Activated T-cell treated with anti-CD3 and anti-CD28 coated beads, Interleukin-2, amount 50 U/mL, for 72 hours (primary cell): Measurements from ENCODE around the gene NPL. TPM values are rescaled to one million over a fixed set of nuclear protein-coding genes. Genes with fewer than 3 reads are reported as not detected.

Source experiments
- ATAC-seq, 2 donors: fragments of 150-1000 bp; cut with Tn5 transposase; replicated peaks in 1 of 2; 2 replicates each; pipeline ENCODE4 v1.10.0; 2021; ENCODE audit warnings: moderate library complexity in 2 of 2, mild to moderate bottlenecking in 1 of 2
- DNase-seq, 2 donors: peaks; one replicate each; pipeline ENCODE4 v3.0.0; 2021 to 2022; ENCODE audit warnings: mixed read lengths in 1 of 2
- H3K27ac Mint-ChIP-seq: one replicate; pipeline ENCODE4 v1.8.0; 2022; ENCODE audit warnings: mild to moderate bottlenecking, moderate library complexity, mixed read lengths
- H3K27me3 Mint-ChIP-seq: one replicate; pipeline ENCODE4 v1.8.0; 2022; ENCODE audit warnings: low read depth, mixed read lengths
- H3K36me3 Mint-ChIP-seq, 2 donors: one replicate each; pipeline ENCODE4 v1.8.0; 2022; ENCODE audit warnings: mixed read lengths in 2 of 2, mild to moderate bottlenecking in 1 of 2; ENCODE audit not compliant: insufficient read depth in 2 of 2
- H3K4me1 Mint-ChIP-seq: one replicate; pipeline ENCODE4 v1.8.0; 2022; ENCODE audit warnings: low read depth, mixed read lengths
- H3K4me3 Mint-ChIP-seq, 2 donors: one replicate each; pipeline ENCODE4 v1.8.0; 2022; ENCODE audit warnings: mild to moderate bottlenecking in 2 of 2, mixed read lengths in 2 of 2, moderate library complexity in 2 of 2
- H3K9me3 Mint-ChIP-seq, 2 donors: one replicate each; pipeline ENCODE4 v1.8.0; 2022; ENCODE audit warnings: mixed read lengths in 2 of 2
- total RNA-seq, 2 donors: library from RNA; stranded (reverse); gene quantifications; one replicate each; pipeline ENCODE4 v1.2.3, GENCODE V29; 2022

NPL gene, protein sequence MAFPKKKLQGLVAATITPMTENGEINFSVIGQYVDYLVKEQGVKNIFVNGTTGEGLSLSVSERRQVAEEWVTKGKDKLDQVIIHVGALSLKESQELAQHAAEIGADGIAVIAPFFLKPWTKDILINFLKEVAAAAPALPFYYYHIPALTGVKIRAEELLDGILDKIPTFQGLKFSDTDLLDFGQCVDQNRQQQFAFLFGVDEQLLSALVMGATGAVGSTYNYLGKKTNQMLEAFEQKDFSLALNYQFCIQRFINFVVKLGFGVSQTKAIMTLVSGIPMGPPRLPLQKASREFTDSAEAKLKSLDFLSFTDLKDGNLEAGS
- 1 to 10 TPM; 4.4 to 7.5 TPM for total RNA-seq

DNA sequence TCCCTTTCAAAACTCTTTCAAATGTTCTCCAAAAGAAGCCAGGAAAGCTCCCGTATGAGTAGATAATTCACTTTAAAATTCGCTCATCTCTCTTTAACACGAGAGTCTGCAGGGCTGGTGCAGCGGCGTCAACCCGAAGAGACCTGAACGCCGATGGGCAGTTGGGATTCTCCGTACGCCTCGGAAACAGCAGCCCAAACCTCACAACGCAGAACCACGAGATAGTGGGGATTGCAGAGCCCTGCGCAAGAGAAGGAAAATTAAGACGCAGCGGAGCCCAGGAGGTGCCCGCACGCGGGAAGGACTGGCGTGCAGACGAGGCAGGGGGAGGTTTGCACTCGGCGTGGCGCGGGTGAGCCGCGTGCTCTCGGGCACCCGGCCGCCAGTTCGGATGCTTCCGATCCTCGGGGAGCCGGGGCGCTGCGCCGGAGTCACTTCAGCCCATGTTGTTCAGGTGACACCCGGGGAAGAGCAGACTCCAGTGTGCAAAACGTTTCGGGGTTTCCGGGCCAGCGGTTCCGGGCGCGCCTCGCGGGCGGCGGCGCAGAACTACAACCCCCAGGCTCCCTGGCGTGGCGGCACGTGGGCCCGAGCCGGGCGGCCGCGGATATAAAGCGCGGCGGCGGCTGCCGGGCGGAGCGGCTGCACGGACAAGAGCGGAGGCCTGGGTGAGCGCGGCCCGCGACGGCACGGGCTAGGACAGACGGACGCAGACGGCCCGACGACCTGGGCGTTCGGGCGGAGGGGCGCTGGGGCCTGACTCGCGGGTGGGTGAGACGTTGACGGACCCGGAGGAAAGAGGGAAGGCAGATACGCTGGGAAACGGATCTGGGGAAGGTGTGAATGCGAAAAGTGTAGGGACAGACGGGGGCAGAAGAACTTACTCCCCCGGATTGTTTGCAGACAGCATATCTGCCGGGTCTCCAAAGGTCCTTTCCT lies at the start of gene NPL:
TSS of gene NPL (plus strand) at position 636 of the 939 bp plus-strand sequence. CDS start 4,599 bp downstream, outside the sequence.
- H3K27me3 Mint-ChIP-seq = peaks cover 27% of the 10 kb centered on the region
- H3K4me1 Mint-ChIP-seq = peaks cover 14% of the 10 kb centered on the region
- DNase-seq = peak; percentile 87 to 89
- no peaks in the 10 kb centered on the region for H3K9me3 Mint-ChIP-seq
- H3K4me3 Mint-ChIP-seq = peak within 1 kb of the TSS; percentile 94 to 99
- H3K36me3 Mint-ChIP-seq = no peaks in the 10 kb centered on the region
- ATAC-seq = peak; percentile 95 to 96
- H3K27ac Mint-ChIP-seq = peak within 1 kb of the TSS; percentile 80

DNA sequence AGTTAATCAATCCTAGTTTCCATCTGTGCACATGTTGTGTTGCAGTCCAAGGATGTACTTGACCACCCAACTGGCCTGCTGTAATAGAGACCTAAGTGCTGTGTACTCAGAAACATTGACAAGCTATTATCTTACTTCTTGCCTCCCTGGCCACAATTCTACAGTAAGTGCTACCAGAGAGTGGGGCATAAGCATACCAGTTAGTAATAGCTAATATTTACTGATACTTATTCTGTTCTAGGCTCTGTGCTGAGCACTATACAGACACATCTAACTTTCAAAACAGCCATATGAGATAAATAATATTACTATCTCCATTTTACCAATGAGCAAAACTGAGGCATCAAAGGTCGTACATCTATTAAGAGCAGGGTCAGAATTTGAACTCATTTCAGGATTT lies 49.5 kb upstream of the NPL start:
- Mint-ChIP-seq H3K4me1 (no peaks in the 10 kb centered on the region), H3K27me3 (no peaks in the 10 kb centered on the region), H3K27ac (no peak overlapping the region), H3K4me3 (no peak overlapping the region), H3K9me3 (peaks cover 2% of the 10 kb centered on the region in 2 donors), H3K36me3 (peaks cover 0 to 2% of the 10 kb centered on the region in 2 donors)
- DNase-seq = no peak
- ATAC-seq = no peak

GRCh38 chr1:182742780-182743179 lies 46.8 kb upstream of the NPL start:
- no peaks in the 10 kb centered on the region for H3K9me3 Mint-ChIP-seq
- H3K27me3 Mint-ChIP-seq = peaks cover 14% of the 10 kb centered on the region
- no peak overlapping the region for H3K4me3 Mint-ChIP-seq
- DNase-seq (no peak), ATAC-seq (no peak)
- H3K36me3 Mint-ChIP-seq = peaks cover 0 to 2% of the 10 kb centered on the region in 2 donors
- H3K27ac Mint-ChIP-seq = no peak overlapping the region
- H3K4me1 Mint-ChIP-seq = no peaks in the 10 kb centered on the region

DNA sequence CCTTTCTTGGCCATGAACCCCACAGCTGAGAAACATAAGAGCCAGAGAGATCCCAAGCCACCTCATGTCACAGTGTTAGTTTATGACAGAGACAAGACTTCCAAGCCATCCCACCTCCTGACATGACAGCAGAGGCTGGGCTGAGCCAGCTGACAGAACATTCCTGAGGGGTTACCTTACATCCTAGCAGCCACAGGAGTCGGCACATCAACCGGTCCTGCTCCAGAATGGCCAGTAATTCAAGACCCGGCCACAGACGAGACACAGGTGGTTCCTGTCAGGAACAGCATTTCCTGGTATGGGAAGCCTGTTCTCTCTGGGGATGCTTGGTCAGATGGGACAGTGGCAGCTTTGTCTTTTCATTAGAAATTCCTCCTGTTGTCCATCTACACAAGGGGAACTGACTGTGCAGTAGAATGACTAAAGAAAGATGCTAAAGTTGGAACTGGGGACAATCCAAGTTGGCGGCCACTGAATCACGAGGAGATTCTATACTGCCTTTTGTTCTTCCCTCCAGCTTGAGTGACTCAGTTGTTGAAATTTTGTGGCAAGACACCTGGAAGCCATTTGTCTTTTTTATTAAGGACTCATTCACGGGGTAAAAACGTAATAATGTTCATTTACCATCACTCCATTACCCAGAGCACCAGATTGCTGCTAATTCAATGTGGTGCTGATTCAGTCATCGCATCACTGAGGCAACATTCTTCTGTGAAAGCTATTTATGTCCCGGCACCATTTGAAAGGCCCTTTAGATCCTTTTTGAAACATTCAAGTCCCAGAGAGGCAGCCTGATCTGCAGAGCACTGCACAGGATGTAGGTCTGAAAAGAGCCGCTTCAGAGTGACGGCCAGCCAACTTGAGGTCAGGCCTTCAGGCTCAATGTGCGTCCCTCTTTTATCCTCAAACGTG lies 37.2 kb upstream of the NPL start:
- Mint-ChIP-seq H3K4me1 (no peaks in the 10 kb centered on the region), H3K27me3 (peaks cover 26% of the 10 kb centered on the region), H3K36me3 (no peaks in the 10 kb centered on the region), H3K9me3 (no peaks in the 10 kb centered on the region), H3K27ac (no peak overlapping the region), H3K4me3 (no peak overlapping the region)
- DNase-seq = no peak
- ATAC-seq = no peak

- ATAC-seq (no peak), DNase-seq (no peak)
- H3K4me1 Mint-ChIP-seq = no peaks in the 10 kb centered on the region
- no peaks in the 10 kb centered on the region for H3K9me3 Mint-ChIP-seq
- no peaks in the 10 kb centered on the region for H3K36me3 Mint-ChIP-seq
- H3K27ac Mint-ChIP-seq = no peak overlapping the region
- H3K27me3 Mint-ChIP-seq = peaks cover 15% of the 10 kb centered on the region
- H3K4me3 Mint-ChIP-seq = no peak overlapping the region
Observed at GRCh38 chr1:182754087-182754486, 35.5 kb upstream of the NPL start.

GRCh38 chr1:182754543-182755314 lies 34.8 kb upstream of the NPL start:
- peaks cover 9% of the 10 kb centered on the region for H3K27me3 Mint-ChIP-seq
- H3K27ac Mint-ChIP-seq = no peak overlapping the region
- no peaks in the 10 kb centered on the region for H3K36me3 Mint-ChIP-seq
- ATAC-seq = no peak
- H3K4me3 Mint-ChIP-seq = no peak overlapping the region
- no peaks in the 10 kb centered on the region for H3K4me1 Mint-ChIP-seq
- DNase-seq = no peak
- H3K9me3 Mint-ChIP-seq = no peaks in the 10 kb centered on the region

DNA sequence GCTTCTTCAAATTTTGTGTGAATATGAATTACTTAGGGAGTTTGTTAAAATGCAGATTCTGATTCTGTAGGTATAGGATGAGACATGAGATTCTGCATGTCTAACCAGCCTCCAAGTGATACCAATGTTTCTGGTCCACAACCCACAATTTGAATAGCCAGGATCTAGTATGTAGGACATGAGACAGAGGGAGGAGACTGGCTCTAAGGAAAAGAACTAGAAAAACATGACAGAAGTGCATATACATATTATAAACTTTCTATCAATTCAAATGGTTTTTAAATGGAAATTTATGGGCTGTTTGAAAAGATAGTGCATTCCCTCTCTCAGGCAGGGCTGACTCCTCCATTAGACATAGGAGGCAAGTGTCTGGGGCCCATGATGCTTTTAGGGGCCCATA lies 33.9 kb upstream of the NPL start:
- no peak overlapping the region for H3K27ac Mint-ChIP-seq
- H3K9me3 Mint-ChIP-seq = no peaks in the 10 kb centered on the region
- no peak overlapping the region for H3K4me3 Mint-ChIP-seq
- ATAC-seq (no peak), DNase-seq (no peak)
- no peaks in the 10 kb centered on the region for H3K4me1 Mint-ChIP-seq
- H3K36me3 Mint-ChIP-seq = no peaks in the 10 kb centered on the region
- H3K27me3 Mint-ChIP-seq = peaks cover 6% of the 10 kb centered on the region

- no peak for ATAC-seq
- DNase-seq = no peak
- no peak overlapping the region for H3K27ac Mint-ChIP-seq
- no peaks in the 10 kb centered on the region for H3K9me3 Mint-ChIP-seq
- H3K4me3 Mint-ChIP-seq = no peak overlapping the region
- H3K4me1 Mint-ChIP-seq = no peaks in the 10 kb centered on the region
- no peaks in the 10 kb centered on the region for H3K27me3 Mint-ChIP-seq
- H3K36me3 Mint-ChIP-seq = peaks cover 0 to 4% of the 10 kb centered on the region in 2 donors
Observed at GRCh38 chr1:182756423-182756822, 33.1 kb upstream of the NPL start.

DNA sequence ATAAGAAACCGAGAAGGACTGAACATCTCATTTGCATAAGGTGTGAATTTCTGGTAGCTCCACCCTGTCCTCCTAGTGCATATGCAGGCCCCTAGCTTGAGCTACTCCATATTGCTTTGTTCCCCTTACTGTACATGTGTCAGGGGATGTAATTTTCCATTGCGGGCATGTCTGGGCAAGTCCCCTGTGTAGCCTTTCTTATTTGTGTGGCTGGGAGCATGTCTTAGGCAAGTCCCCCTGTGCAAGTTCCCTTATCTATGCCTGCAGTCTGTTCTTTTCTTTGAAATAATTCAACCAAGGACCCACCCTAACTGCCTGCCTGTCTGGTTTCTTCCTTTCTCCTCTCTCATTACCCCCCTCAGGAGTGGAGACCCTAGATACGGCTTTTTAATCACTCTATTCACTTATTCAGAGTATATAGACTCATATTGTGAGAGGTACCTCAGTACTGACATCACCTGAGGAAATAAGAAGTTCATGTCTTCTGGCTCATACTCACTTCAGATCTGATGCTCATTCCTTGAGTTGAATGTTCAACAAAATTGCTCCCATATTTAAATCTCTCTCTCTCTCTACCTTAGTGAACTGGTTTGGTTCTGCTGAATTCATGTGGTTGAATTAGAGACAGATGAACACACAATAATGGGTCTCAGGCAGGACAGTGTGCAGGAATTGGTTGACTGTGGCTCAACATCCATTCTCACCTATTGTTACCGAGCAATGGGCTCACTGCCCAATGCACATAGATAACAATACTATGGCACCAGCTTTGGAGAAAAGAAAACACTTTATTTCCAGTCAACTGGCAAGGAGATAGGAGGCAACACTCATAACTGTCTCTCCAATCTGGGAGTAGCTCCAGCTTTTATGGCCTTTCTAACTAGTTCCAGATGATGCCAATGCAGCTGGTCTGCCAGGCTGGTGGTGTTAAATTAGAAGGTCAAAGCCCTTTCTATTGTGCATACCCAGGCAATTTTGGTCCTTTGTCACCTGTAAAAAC lies 27.9 kb upstream of the NPL start:
- no peaks in the 10 kb centered on the region for H3K4me1 Mint-ChIP-seq
- H3K27ac Mint-ChIP-seq = no peak overlapping the region
- no peak overlapping the region for H3K4me3 Mint-ChIP-seq
- ATAC-seq = peak in 1 of 2 donors; percentile 13
- DNase-seq = no peak
- H3K27me3 Mint-ChIP-seq = peaks cover 30% of the 10 kb centered on the region
- H3K9me3 Mint-ChIP-seq = peaks cover 3 to 4% of the 10 kb centered on the region in 2 donors
- H3K36me3 Mint-ChIP-seq = peaks cover 4 to 8% of the 10 kb centered on the region in 2 donors

DNA sequence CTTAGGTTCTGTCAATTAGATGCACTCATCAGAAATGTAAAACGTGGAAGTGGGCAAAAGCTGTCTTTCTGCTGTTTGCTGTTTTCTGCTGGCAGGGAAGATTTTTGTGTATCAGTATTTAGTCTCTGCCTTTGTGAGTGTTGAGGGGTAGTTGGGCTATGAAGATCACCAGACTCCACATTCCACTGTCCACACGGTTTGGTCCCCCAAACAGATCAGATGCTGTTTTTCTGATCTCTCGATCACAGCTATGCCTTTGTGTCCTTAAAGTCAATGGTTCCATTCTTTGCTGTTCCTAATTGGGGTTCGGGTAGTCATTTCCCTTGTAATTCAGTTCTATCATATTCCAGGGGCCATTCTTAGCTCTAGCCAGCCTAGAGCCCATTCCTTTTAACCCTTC lies 27.0 kb upstream of the NPL start:
- no peak overlapping the region for H3K27ac Mint-ChIP-seq
- H3K9me3 Mint-ChIP-seq = peaks cover 3 to 4% of the 10 kb centered on the region in 2 donors
- DNase-seq = no peak
- no peak for ATAC-seq
- H3K4me1 Mint-ChIP-seq = no peaks in the 10 kb centered on the region
- H3K27me3 Mint-ChIP-seq = peaks cover 30% of the 10 kb centered on the region
- no peak overlapping the region for H3K4me3 Mint-ChIP-seq
- peaks cover 4 to 8% of the 10 kb centered on the region in 2 donors for H3K36me3 Mint-ChIP-seq

GRCh38 chr1:182764029-182764727 lies 25.4 kb upstream of the NPL start:
- ATAC-seq (no peak), DNase-seq (no peak)
- Mint-ChIP-seq H3K4me3 (no peak overlapping the region), H3K4me1 (no peaks in the 10 kb centered on the region), H3K36me3 (peaks cover 4 to 8% of the 10 kb centered on the region in 2 donors), H3K27ac (no peak overlapping the region), H3K9me3 (peaks cover 3 to 4% of the 10 kb centered on the region in 2 donors), H3K27me3 (peaks cover 30% of the 10 kb centered on the region)
